Left cardiac atrium (tissue), 4 donors: ENCODE results near the gene EN1. TPM values are rescaled to one million over a fixed set of nuclear protein-coding genes. Genes with fewer than 3 reads are reported as not detected.

ENCODE experiments used
- ATAC-seq, 2 donors: fragments of 200-7000 bp; cut with Tn5 transposase; one replicate each; pipeline ENCODE4 v1.9.1; 2020; ENCODE audit warnings: mild to moderate bottlenecking in 2 of 2, moderate library complexity in 2 of 2
- DNase-seq: peaks from one replicate; pipeline ENCODE4 v3.0.0-alpha.2; 2020
- intact Hi-C, 2 donors: fragments of 100-400 bp; cut with DNase I; formaldehyde crosslinking; loops; one replicate each; pipeline versions ENCODE4 v1.14.1 to v1.15.1; 2022 to 2023
- long read RNA-seq: library from polyadenylated mRNA; unstranded; transcript quantifications from one replicate; pipeline ENCODE4 v2.0.0, GENCODE V29; 2021
- total RNA-seq, 2 donors: library from RNA; stranded (reverse); fragmentation: NEBNext Ultra II Directional; extraction: Animal tissue kit (Norgen Biotek cat#: 25700); gene quantifications; one replicate each; pipeline ENCODE4 v1.2.1, GENCODE V29; 2021
- donor health status: DM: no; HTN: yes; CAD: no.
- donor health status: DM: no; HTN: yes; CAD: no; lungs with severe emphysema.
- donor health status: DM: yes; HTN: yes; CAD: no.
- donor health status: Dilated cardiomyopathy.

EN1 gene
- not detected for total RNA-seq
- long read RNA-seq, result 0 reads

GRCh38 chr2:118846953-118847761 lies at the start of gene EN1:
TSS of gene EN1 (minus strand) at chr2:118847648. CDS start at chr2:118847167, 481 bp downstream.
- ATAC-seq, result no peak
- intact Hi-C loops, result no loop called here

GRCh38 chr2:118893100-118893499 lies 45.7 kb upstream of the EN1 start:
- DNase-seq (no peak), ATAC-seq (no peak)
- intact Hi-C loops, result no loop called here

More at GRCh38 chr2:118846953-118847761, at the start of gene EN1:
- DNase-seq, result no peak

- no peak for DNase-seq
- no peak for ATAC-seq
- intact Hi-C loops, result loop anchor here in 1 of 2 donors (10.0 kb wide), 1 partner anchor 395 kb away; no protein-coding TSS in a partner anchor
Measured at GRCh38 chr2:118889995-118890394, 42.5 kb upstream of the EN1 start.

DNA sequence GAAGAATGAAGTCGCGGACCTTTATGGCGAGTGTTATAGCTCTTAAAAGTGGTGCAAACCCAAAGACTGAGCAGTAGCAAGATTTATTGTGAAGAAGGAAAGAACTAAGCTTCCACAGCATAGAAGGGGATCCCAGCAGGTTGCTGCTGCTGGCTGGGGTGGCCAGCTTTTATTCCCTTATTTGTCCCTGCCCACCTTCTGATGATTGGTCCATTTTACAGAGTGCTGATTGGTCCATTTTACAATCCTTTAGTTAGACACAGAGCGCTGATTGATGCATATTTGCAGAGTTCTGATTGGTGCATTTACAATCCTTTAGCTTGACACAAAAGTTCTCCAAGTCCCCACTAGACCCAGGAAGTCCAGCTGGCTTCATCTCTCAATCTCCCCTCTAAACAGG lies 36.3 kb upstream of the EN1 start:
- intact Hi-C loops, result loop anchor here in 1 of 2 donors (10.0 kb wide), 1 partner anchor 401 kb away; no protein-coding TSS in a partner anchor
- ATAC-seq (no peak), DNase-seq (no peak)

GRCh38 chr2:118882693-118883336 lies 35.4 kb upstream of the EN1 start:
- intact Hi-C loops, result loop anchor here in 1 of 2 donors (10.0 kb wide), 1 partner anchor 402 kb away; no protein-coding TSS in a partner anchor
- peak; percentile 86 to 87 for ATAC-seq

GRCh38 chr2:118881490-118882129 lies 34.2 kb upstream of the EN1 start:
- ATAC-seq (peak; percentile 75 to 88), DNase-seq (no peak)
- intact Hi-C loops, result loop anchor here (2.0 to 10.0 kb wide), 2 partner anchors 403 to 409 kb away; no protein-coding TSS in a partner anchor

More at GRCh38 chr2:118882693-118883336, 35.4 kb upstream of the EN1 start:
- DNase-seq, result peak; percentile 44

- no peak for ATAC-seq
- no peak for DNase-seq
- intact Hi-C loops, result loop anchor here (2.0 to 10.0 kb wide), 2 partner anchors 404 to 410 kb away; no protein-coding TSS in a partner anchor
Measured at GRCh38 chr2:118880501-118880900, 33.1 kb upstream of the EN1 start.

- ATAC-seq (peak in 1 of 2 donors; percentile 47), DNase-seq (no peak)
- intact Hi-C loops, result no loop called here
Measured at GRCh38 chr2:118878531-118879149, 31.2 kb upstream of the EN1 start.

DNA sequence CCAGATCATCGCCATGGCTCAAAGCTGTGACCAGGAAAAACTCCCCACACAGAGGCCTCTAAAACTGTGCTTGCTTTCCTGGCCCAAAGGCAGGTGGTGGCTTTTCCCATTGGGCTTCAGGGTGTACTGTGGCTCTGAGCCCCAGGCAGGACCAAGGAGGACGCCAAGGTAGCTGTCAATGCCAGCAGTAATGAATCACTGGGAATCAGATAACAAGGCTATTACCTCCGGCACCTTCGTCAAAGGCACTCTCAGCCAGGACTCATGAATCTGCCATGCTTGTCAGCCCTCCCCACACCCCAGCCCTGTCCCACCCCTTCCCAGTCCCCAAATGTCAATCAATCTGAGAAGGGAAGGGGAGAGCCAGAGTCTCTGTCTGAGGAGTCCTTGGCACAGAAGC lies 27.9 kb upstream of the EN1 start:
- intact Hi-C loops, result no loop called here
- ATAC-seq, result no peak
- no peak for DNase-seq

GRCh38 chr2:118874324-118874723 lies 26.9 kb upstream of the EN1 start:
- ATAC-seq (no peak), DNase-seq (no peak)
- intact Hi-C loops, result no loop called here

DNA sequence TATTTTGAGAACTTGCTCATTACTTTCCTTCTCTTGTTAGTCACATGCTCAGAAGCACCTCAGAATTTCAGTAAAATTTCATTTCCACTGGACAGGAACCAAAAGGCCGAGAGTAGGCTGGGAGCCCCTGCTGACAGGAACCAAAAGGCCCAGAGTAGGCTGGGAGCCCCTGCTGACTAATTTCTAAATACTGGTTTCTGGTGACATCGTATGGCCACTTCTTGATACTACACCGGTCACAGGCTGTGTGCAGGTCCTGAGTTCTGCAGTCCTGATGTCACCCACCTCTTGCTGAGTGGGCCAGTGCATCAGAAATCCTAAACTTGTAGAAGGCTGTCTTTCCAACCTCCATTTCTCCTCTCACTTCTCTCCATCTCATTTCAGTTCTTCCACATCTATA lies 17.7 kb upstream of the EN1 start:
- peak; percentile 84 to 86 for ATAC-seq
- no peak for DNase-seq
- intact Hi-C loops, result loop anchor here (2.0 to 10.0 kb wide), 3 partner anchors 642 to 830 kb away; no protein-coding TSS in a partner anchor

- intact Hi-C loops, result loop anchor here (2.0 to 10.0 kb wide), 5 partner anchors 641 to 832 kb away; no protein-coding TSS in a partner anchor
- no peak for DNase-seq
- no peak for ATAC-seq
Measured at GRCh38 chr2:118864207-118864606, 16.8 kb upstream of the EN1 start.

- intact Hi-C loops, result loop anchor here (5.0 to 10.0 kb wide), 4 partner anchors 657 to 829 kb away; no protein-coding TSS in a partner anchor
- DNase-seq (no peak), ATAC-seq (no peak)
Measured at GRCh38 chr2:118861731-118862130, 14.3 kb upstream of the EN1 start.

GRCh38 chr2:118861242-118861641 lies 13.8 kb upstream of the EN1 start:
- DNase-seq (no peak), ATAC-seq (no peak)
- intact Hi-C loops, result loop anchor here (5.0 to 10.0 kb wide), 4 partner anchors 656 to 829 kb away; no protein-coding TSS in a partner anchor

- ATAC-seq, result no peak
- intact Hi-C loops, result loop anchor here (5.0 to 10.0 kb wide), 4 partner anchors 656 to 828 kb away; no protein-coding TSS in a partner anchor
Measured at GRCh38 chr2:118860506-118860905, 13.1 kb upstream of the EN1 start.

GRCh38 chr2:118859157-118859770 lies 11.8 kb upstream of the EN1 start:
- DNase-seq, result no peak
- intact Hi-C loops, result loop anchor here (5.0 to 10.0 kb wide), 5 partner anchors 314 to 812 kb away; no protein-coding TSS in a partner anchor
- ATAC-seq, result no peak

More at GRCh38 chr2:118860506-118860905, 13.1 kb upstream of the EN1 start:
- no peak for DNase-seq

DNA sequence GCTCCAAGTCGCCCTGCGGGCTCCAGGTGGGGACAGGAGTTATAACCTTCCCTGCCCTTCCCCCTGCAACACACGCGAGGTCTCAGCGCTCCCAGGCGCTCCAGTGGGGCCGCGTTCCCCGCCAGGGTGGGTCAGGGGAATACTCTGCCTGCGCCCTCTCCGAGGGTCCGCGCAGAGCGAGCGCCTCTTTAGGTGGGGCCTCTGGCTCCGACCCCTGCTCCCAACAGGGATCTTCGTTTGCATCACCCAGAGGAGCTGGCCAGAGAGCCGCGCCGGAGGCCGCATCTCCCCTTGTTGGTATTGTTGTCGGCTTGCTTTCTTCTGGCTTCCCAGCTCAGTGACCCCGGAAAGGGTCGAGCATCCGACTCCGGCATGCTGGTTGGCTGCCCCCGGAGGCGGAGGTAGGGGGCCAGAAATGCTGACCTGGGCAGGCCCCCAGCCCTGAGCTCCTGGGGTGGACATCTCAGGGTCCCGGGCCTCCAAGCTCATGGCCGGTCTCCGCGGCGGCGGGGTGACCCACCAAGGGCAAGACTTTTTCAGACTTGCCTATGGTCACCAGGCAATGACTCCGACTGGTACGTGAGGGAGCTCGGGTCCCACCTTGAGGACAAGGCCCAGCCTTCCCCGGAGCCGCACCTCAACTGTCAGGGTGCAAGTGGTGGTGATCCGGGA lies 11.2 kb upstream of the EN1 start:
- intact Hi-C loops, result loop anchor here (5.0 to 10.0 kb wide), 5 partner anchors 314 to 811 kb away; no protein-coding TSS in a partner anchor
- ATAC-seq, result no peak
- DNase-seq, result no peak
